ENCODE results near the gene GOLGA3. TPM values are rescaled to one million over a fixed set of nuclear protein-coding genes. Genes with fewer than 3 reads are reported as not detected.
"Not testable (repeated sequence)": the region's sequence is repeated elsewhere in the genome, so short reads cannot be mapped to it uniquely, and the experiment has no call there.

Gene GOLGA3
- total RNA-seq, 1 donor from 2014 or later: 148 TPM

DNA sequence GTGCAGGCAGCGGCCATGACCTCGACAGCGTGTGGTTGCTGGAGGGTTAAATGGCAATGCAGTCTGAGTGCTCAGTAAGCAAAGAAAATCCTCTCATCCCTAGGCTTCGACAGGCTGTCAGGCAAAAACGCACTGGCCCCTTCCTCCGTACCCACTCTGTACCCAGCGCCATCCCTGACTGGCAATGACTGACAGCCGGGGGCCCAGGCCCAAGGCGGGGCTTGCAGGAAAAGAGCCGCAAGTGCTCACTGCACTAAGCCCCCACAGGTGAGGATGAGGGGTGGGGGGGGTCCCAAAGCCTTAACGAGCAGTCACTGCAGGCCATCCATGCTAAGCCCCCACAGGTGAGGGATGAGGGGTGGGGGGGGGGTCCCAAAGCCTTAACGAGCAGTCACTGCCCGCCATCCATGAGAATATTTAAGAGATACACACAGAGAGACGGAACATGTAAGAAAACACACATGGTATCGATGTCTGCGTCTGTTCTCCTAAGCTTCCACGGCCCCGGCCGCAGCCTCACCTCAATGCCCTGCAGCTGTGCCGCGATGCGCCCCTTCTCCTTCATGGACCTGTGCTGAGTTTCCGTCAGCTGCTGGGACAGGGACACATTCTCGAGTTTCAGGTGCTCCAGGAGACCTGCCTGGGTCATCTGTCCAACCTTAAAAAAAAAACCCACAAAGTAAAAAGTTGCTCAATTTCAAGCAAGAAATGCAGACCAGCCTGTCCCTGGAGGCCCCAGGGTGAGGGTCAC is 30.7 kb downstream of the GOLGA3 start:
- TF ChIP-seq, protein P1, sequence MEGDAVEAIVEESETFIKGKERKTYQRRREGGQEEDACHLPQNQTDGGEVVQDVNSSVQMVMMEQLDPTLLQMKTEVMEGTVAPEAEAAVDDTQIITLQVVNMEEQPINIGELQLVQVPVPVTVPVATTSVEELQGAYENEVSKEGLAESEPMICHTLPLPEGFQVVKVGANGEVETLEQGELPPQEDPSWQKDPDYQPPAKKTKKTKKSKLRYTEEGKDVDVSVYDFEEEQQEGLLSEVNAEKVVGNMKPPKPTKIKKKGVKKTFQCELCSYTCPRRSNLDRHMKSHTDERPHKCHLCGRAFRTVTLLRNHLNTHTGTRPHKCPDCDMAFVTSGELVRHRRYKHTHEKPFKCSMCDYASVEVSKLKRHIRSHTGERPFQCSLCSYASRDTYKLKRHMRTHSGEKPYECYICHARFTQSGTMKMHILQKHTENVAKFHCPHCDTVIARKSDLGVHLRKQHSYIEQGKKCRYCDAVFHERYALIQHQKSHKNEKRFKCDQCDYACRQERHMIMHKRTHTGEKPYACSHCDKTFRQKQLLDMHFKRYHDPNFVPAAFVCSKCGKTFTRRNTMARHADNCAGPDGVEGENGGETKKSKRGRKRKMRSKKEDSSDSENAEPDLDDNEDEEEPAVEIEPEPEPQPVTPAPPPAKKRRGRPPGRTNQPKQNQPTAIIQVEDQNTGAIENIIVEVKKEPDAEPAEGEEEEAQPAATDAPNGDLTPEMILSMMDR (IDR thresholded peaks at IDR 0.05): no peak
- DNase-seq (ENCODE audit: low spot score): no peak
- H3K4me3 Mint-ChIP-seq (ENCODE audit: unreplicated experiment): no peak overlapping the region
- no peaks in the 10 kb centered on the region for H3K4me1 Mint-ChIP-seq (ENCODE audit: low read depth)
- peaks cover 45% of the 10 kb centered on the region for H3K36me3 Mint-ChIP-seq (ENCODE audit: low read depth)
- H3K9me3 Mint-ChIP-seq (ENCODE audit: low read depth): no peaks in the 10 kb centered on the region
- H3K27me3 Mint-ChIP-seq (ENCODE audit: low read depth): no peaks in the 10 kb centered on the region
- H3K27ac Mint-ChIP-seq (ENCODE audit: unreplicated experiment): no peak overlapping the region

DNA sequence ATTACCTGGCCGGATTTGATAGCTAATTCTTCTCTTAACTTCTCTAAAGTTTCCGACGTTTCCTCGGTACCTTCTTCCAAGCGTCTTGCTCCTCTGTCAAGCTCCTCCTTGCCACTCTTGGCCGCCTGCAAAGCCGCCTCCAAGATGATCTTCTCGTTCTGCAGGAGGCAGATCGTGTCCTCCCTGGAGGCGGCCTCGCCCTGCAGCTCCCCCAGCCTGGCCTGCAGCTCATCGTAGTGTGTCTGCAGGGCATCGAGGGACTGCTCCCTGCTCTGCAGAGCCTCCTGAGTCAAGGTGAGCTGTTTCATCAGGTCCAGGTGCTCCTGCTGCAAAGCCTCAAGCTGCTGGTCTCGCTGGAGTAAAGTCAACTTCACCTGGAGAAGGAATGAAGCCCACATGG is 32.8 kb downstream of the GOLGA3 start:
- Mint-ChIP-seq H3K27ac (ENCODE audit: unreplicated experiment) (peak overlapping the region; percentile 61), H3K27me3 (ENCODE audit: low read depth) (no peaks in the 10 kb centered on the region), H3K4me1 (ENCODE audit: low read depth) (no peaks in the 10 kb centered on the region), H3K4me3 (ENCODE audit: unreplicated experiment) (no peak overlapping the region), H3K9me3 (ENCODE audit: low read depth) (no peaks in the 10 kb centered on the region), H3K36me3 (ENCODE audit: low read depth) (peaks cover 37% of the 10 kb centered on the region)
- TF ChIP-seq, protein P1 (IDR thresholded peaks at IDR 0.05): no peak
- no peak for DNase-seq (ENCODE audit: low spot score)

DNA sequence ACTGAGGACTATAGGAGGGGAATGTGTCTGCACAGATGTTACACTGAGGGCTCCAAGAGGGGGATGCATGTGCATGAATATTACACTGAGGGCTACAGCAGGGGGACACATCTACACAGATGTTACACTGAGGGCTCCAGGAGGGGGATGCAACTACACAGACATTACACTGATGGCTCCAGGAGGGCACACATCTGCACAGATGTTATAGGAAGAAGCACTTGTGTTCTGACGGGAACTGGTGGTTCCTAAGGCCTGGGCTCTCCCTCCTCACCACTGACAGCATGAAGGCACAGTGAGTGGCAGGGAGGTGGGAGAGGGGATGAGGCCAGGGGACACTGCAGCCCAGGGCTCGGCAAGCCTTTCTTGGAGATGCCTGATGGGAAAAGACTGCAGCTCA is 36.7 kb downstream of the GOLGA3 start:
- H3K27me3 Mint-ChIP-seq (ENCODE audit: low read depth); DNase-seq (ENCODE audit: low spot score); H3K27ac Mint-ChIP-seq (ENCODE audit: unreplicated experiment); H3K4me3 Mint-ChIP-seq (ENCODE audit: unreplicated experiment); H3K9me3 Mint-ChIP-seq (ENCODE audit: low read depth); H3K4me1 Mint-ChIP-seq (ENCODE audit: low read depth): not testable (repeated sequence)
- H3K36me3 Mint-ChIP-seq (ENCODE audit: low read depth): peaks cover 46% of the 10 kb centered on the region

DNA sequence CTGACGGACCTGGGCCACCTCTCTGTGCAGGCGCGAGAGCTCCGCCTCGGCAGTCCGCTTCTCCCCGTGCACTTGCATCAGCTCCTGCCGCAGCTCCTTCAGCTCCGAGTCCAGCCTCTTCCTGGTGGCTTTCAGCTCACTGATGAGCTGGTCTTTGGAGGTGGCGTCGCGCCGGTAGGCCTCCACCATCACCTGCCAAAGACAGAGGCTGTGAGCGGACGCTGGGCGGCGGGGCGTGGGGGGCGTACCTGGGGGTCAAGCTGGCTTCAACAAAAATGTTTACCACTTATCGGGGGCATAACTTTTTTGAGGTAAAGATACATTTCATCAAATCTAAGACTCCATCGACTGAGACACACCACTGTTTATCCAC is 39.6 kb downstream of the GOLGA3 start:
- no peak overlapping the region for H3K4me3 Mint-ChIP-seq (ENCODE audit: unreplicated experiment)
- TF ChIP-seq, protein P1 (IDR thresholded peaks at IDR 0.05): no peak
- peaks cover 49% of the 10 kb centered on the region for H3K36me3 Mint-ChIP-seq (ENCODE audit: low read depth)
- no peak overlapping the region for H3K27ac Mint-ChIP-seq (ENCODE audit: unreplicated experiment)
- no peaks in the 10 kb centered on the region for H3K4me1 Mint-ChIP-seq (ENCODE audit: low read depth)
- H3K9me3 Mint-ChIP-seq (ENCODE audit: low read depth): no peaks in the 10 kb centered on the region
- H3K27me3 Mint-ChIP-seq (ENCODE audit: low read depth): no peaks in the 10 kb centered on the region
- DNase-seq (ENCODE audit: low spot score): no peak

DNA sequence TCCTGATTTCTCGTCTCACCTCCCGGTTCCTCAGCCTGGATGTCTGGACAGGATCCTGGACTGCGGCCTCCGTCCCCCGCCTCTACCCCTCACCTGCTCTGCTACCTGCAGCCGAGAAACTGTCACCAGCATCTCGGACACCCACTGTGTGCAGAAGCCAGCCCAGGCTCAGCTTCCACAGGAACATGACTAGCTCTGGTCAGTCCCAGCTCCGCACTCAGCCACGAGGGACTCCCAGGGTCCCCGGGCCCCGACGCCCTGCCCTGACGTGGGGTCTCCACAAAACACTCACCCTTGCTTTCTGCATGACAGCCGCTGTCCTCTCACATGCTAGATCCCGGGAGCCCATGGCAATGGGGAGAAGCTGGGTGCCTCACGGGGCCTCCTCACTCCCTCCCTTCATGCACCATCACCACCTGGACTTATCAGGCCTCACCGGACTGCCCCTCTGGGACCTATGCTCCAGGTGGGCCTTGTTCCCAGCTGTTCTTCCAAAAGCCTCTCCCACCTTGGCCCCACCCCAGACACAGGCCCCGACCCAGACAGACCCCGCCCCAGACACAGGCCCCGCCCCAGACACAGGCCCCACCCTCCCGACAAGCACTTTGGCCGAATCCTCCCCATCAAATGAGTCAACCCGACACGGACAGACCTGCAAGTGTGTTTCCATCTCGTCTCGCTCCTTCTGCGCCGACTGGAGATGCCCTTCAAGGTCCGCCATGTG is 40.1 kb downstream of the GOLGA3 start:
- peaks cover 48% of the 10 kb centered on the region for H3K36me3 Mint-ChIP-seq (ENCODE audit: low read depth)
- no peak overlapping the region for H3K4me3 Mint-ChIP-seq (ENCODE audit: unreplicated experiment)
- DNase-seq (ENCODE audit: low spot score): no peak
- no peaks in the 10 kb centered on the region for H3K27me3 Mint-ChIP-seq (ENCODE audit: low read depth)
- no peaks in the 10 kb centered on the region for H3K9me3 Mint-ChIP-seq (ENCODE audit: low read depth)
- no peaks in the 10 kb centered on the region for H3K4me1 Mint-ChIP-seq (ENCODE audit: low read depth)
- H3K27ac Mint-ChIP-seq (ENCODE audit: unreplicated experiment): peak overlapping the region; percentile 22
- TF ChIP-seq, protein P1 (IDR thresholded peaks at IDR 0.05): no peak

Measured in chondrocyte (in vitro differentiated cells).